ENCODE data around the gene PKDCC. TPM values are rescaled to one million over a fixed set of nuclear protein-coding genes. Genes with fewer than 3 reads are reported as not detected.

PKDCC gene
- total and polyA plus RNA-seq, 8 donors, result 8.1 to 60.9 (median 24.5) TPM

GRCh38 chr2:42073739-42074503 lies 26.1 kb downstream of the PKDCC start:
- no peak for DNase-seq

GRCh38 chr2:42074661-42075060 lies 26.8 kb downstream of the PKDCC start:
- H3K27me3 ChIP-seq, result no peaks in the 10 kb centered on the region
- no peaks in the 10 kb centered on the region for H3K9me3 ChIP-seq
- H3K36me3 ChIP-seq, result no peaks in the 10 kb centered on the region
- no peak for ATAC-seq
- intact Hi-C loops (cut with DNase I), result no loop called here
- 72 to 75% methylated on average over 2 of the region's 2 CpGs for WGBS, 2 donors
- no peaks in the 10 kb centered on the region for H3K4me1 ChIP-seq
- FAIRE-seq, result no peak
- no peak for TF ChIP-seq CTCF (IDR thresholded peaks at IDR 0.05)
- DNase-seq, result no peak
- no peak overlapping the region for H3K4me3 ChIP-seq
- H3K27ac ChIP-seq, result no peak overlapping the region

More at GRCh38 chr2:42073739-42074503, 26.1 kb downstream of the PKDCC start:
- no peaks in the 10 kb centered on the region for H3K4me1 ChIP-seq
- no peaks in the 10 kb centered on the region for H3K9me3 ChIP-seq
- 86 to 87% methylated on average over 2 of the region's 2 CpGs for WGBS, 2 donors
- ATAC-seq (peak in 1 of 4 donors; percentile 31), FAIRE-seq (no peak)
- no peaks in the 10 kb centered on the region for H3K27me3 ChIP-seq
- TF ChIP-seq CTCF (IDR thresholded peaks at IDR 0.05), result no peak
- H3K27ac ChIP-seq, result no peak overlapping the region
- no peak overlapping the region for H3K4me3 ChIP-seq
- intact Hi-C loops (cut with DNase I), result no loop called here
- H3K36me3 ChIP-seq, result no peaks in the 10 kb centered on the region

- no peaks in the 10 kb centered on the region for H3K4me1 ChIP-seq
- DNase-seq (no peak), ATAC-seq (no peak), FAIRE-seq (no peak)
- no peak overlapping the region for H3K4me3 ChIP-seq
- H3K27me3 ChIP-seq, result no peaks in the 10 kb centered on the region
- H3K27ac ChIP-seq, result no peak overlapping the region
- WGBS, 2 donors, result 83% methylated on average over 10 of the region's 10 CpGs
- no peaks in the 10 kb centered on the region for H3K9me3 ChIP-seq
- TF ChIP-seq CTCF (IDR thresholded peaks at IDR 0.05), result no peak
- intact Hi-C loops (cut with DNase I), result no loop called here
- no peaks in the 10 kb centered on the region for H3K36me3 ChIP-seq
These were observed 28.8 kb downstream of the PKDCC start for GRCh38 chr2:42076357-42077225.

- ATAC-seq (no peak), FAIRE-seq (no peak), DNase-seq (no peak)
- Histone ChIP-seq H3K4me3 (no peak overlapping the region), H3K27ac (no peak overlapping the region), H3K4me1 (no peaks in the 10 kb centered on the region), H3K27me3 (no peaks in the 10 kb centered on the region), H3K9me3 (no peaks in the 10 kb centered on the region), H3K36me3 (no peaks in the 10 kb centered on the region)
- intact Hi-C loops (cut with DNase I), result no loop called here
- WGBS, 2 donors, result 69 to 70% methylated on average over 2 of the region's 2 CpGs
- TF ChIP-seq CTCF (IDR thresholded peaks at IDR 0.05), result no peak
These were observed 29.5 kb downstream of the PKDCC start for GRCh38 chr2:42077343-42077742.
